ENCODE results near the gene WDR35. TPM values are rescaled to one million over a fixed set of nuclear protein-coding genes. Genes with fewer than 3 reads are reported as not detected.

Gene WDR35
- total RNA-seq, 1 donor from 2014 or later = 10.3 TPM

- Mint-ChIP-seq H3K36me3 (ENCODE audit: low read depth, unreplicated experiment) (no peaks in the 10 kb centered on the region), H3K27me3 (ENCODE audit: unreplicated experiment) (peaks cover 5% of the 10 kb centered on the region), H3K27ac (ENCODE audit: unreplicated experiment) (peak within 1 kb of the TSS; percentile 100), H3K9me3 (ENCODE audit: unreplicated experiment) (no peaks in the 10 kb centered on the region), H3K4me1 (ENCODE audit: unreplicated experiment) (peaks cover 18% of the 10 kb centered on the region), H3K4me3 (ENCODE audit: unreplicated experiment) (peak within 1 kb of the TSS; percentile 89)
- DNase-seq (ENCODE audit: low spot score) = peak; percentile 94
- TF ChIP-seq CTCF (IDR thresholded peaks at IDR 0.05; ENCODE audit: unreplicated experiment) = no peak
Measured at GRCh38 chr2:19901442-19902215, 88.3 kb downstream of the WDR35 start, which contains the start of gene TTC32. TSS of gene TTC32 (minus strand) at chr2:19901983. CDS start at chr2:19901854, 129 bp downstream.

DNA sequence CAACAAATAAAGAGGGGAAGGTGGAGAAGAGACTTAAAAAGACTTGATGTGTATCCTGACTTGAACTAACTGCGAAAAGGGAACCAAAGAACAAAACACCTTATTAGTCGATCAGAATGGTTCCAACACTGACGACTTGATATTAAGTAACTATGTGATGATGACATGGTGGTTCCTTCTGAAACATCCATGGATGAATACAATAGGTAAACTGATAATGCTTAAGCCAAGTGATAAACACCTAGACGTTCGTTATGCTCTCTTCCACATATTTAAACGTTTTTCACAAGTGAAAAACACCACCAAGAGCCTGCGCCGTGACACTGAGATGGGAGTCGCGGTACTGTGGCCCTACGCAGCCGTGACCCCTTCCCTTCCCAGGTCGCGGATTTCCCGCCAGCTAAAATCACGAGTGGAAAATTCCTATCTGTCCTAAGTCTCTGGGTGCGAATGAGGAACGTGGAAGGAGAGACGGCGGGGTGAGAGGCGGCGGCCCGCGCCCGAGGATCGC, 88.9 kb downstream of the WDR35 start:
- H3K27ac Mint-ChIP-seq (ENCODE audit: unreplicated experiment) = peak overlapping the region; percentile 100
- no peak for DNase-seq (ENCODE audit: low spot score)
- no peak for TF ChIP-seq CTCF (IDR thresholded peaks at IDR 0.05; ENCODE audit: unreplicated experiment)
- no peaks in the 10 kb centered on the region for H3K9me3 Mint-ChIP-seq (ENCODE audit: unreplicated experiment)
- no peaks in the 10 kb centered on the region for H3K36me3 Mint-ChIP-seq (ENCODE audit: low read depth, unreplicated experiment)
- peak overlapping the region; percentile 89 for H3K4me3 Mint-ChIP-seq (ENCODE audit: unreplicated experiment)
- H3K27me3 Mint-ChIP-seq (ENCODE audit: unreplicated experiment) = peaks cover 5% of the 10 kb centered on the region
- H3K4me1 Mint-ChIP-seq (ENCODE audit: unreplicated experiment) = peaks cover 18% of the 10 kb centered on the region

- H3K4me3 Mint-ChIP-seq (ENCODE audit: unreplicated experiment) = peak overlapping the region; percentile 89
- H3K36me3 Mint-ChIP-seq (ENCODE audit: low read depth, unreplicated experiment) = no peaks in the 10 kb centered on the region
- no peak for TF ChIP-seq CTCF (IDR thresholded peaks at IDR 0.05; ENCODE audit: unreplicated experiment)
- DNase-seq (ENCODE audit: low spot score) = no peak
- peaks cover 18% of the 10 kb centered on the region for H3K4me1 Mint-ChIP-seq (ENCODE audit: unreplicated experiment)
- peaks cover 5% of the 10 kb centered on the region for H3K27me3 Mint-ChIP-seq (ENCODE audit: unreplicated experiment)
- H3K9me3 Mint-ChIP-seq (ENCODE audit: unreplicated experiment) = no peaks in the 10 kb centered on the region
- peak overlapping the region; percentile 100 for H3K27ac Mint-ChIP-seq (ENCODE audit: unreplicated experiment)
Measured at GRCh38 chr2:19899985-19900930, 89.6 kb downstream of the WDR35 start.

- no peak overlapping the region for H3K27ac Mint-ChIP-seq (ENCODE audit: unreplicated experiment)
- TF ChIP-seq CTCF (IDR thresholded peaks at IDR 0.05; ENCODE audit: unreplicated experiment) = no peak
- H3K9me3 Mint-ChIP-seq (ENCODE audit: unreplicated experiment) = no peaks in the 10 kb centered on the region
- H3K4me1 Mint-ChIP-seq (ENCODE audit: unreplicated experiment) = peaks cover 18% of the 10 kb centered on the region
- no peak for DNase-seq (ENCODE audit: low spot score)
- H3K36me3 Mint-ChIP-seq (ENCODE audit: low read depth, unreplicated experiment) = no peaks in the 10 kb centered on the region
- H3K27me3 Mint-ChIP-seq (ENCODE audit: unreplicated experiment) = peaks cover 5% of the 10 kb centered on the region
- no peak overlapping the region for H3K4me3 Mint-ChIP-seq (ENCODE audit: unreplicated experiment)
Measured at GRCh38 chr2:19898592-19899329, 91.1 kb downstream of the WDR35 start.

Measured in endothelial cell (in vitro differentiated cells).